B cell (primary cell): Measurements from ENCODE around the gene MRPL14. TPM values are rescaled to one million over a fixed set of nuclear protein-coding genes. Genes with fewer than 3 reads are reported as not detected.
"Not testable (repeated sequence)": the region's sequence is repeated elsewhere in the genome, so short reads cannot be mapped to it uniquely, and the experiment has no call there.

ENCODE experiments used
- ATAC-seq: fragments of 200-7000 bp; cut with Tn5 transposase; one replicate; pipeline ENCODE4 v1.10.0; 2021; ENCODE audit warnings: low read depth, mild to moderate bottlenecking, moderate number of reproducible peaks, moderate library complexity
- CTCF ChIA-PET: fragments of 350-600 bp; sonication (Branson Sonifier 250); formaldehyde crosslinking; loops from one replicate; lab custom pipeline; 2021; ENCODE audit warnings: antibody characterized with exemption, inconsistent platforms; lab: Charles Lee
- POLR2A ChIA-PET: fragments of 350-600 bp; sonication (Branson Sonifier 250); formaldehyde crosslinking; loops from one replicate; lab custom pipeline; 2021; ENCODE audit warnings: antibody characterized with exemption; lab: Charles Lee
- DNase-seq: peaks from one replicate; pipeline ENCODE4 v3.0.0; 2013
- H2AFZ ChIP-seq: 2 replicates; pipeline ENCODE4 v1.6.1; 2012; ENCODE audit warnings: mild to moderate bottlenecking, low read depth, low read length; ENCODE audit not compliant: insufficient read depth, poor library complexity, severe bottlenecking
- H3K27ac ChIP-seq, 2 donors: 1 replicate in 1 of 2; 2 replicates in 1 of 2; pipeline ENCODE4 v1.5.1; 2012 to 2013; ENCODE audit warnings: low read length in 2 of 2, mild to moderate bottlenecking in 2 of 2, moderate library complexity in 1 of 2
- H3K27me3 ChIP-seq, 4 experiments: fragments of 200-600 bp in 1 of 4; sonication (generic) in 1 of 4; replicated peaks in 1 of 4; 1 replicate in 2 of 4; 2 replicates in 2 of 4; pipeline versions ENCODE4 v1.6.1 to v1.7.0; 2013 to 2016; ENCODE audit warnings: low read length in 3 of 4, mild to moderate bottlenecking in 2 of 4, mixed read lengths in 1 of 4, moderate library complexity in 1 of 4; ENCODE audit not compliant: insufficient read depth in 4 of 4, control insufficient read depth in 3 of 4; ENCODE audit errors: control extremely low read depth in 1 of 4
- H3K36me3 ChIP-seq, 2 experiments: replicated peaks in 1 of 2; 1 replicate in 1 of 2; 2 replicates in 1 of 2; pipeline versions ENCODE4 v1.6.1 to v1.7.1; 2013; ENCODE audit warnings: low read length in 1 of 2; ENCODE audit not compliant: insufficient read depth in 2 of 2, control insufficient read depth in 1 of 2; ENCODE audit errors: control extremely low read depth in 1 of 2, extremely low read depth in 1 of 2
- H3K4me1 ChIP-seq, 2 donors: fragments of 200-600 bp in 1 of 2; sonication (generic) in 1 of 2; 1 replicate in 1 of 2; 2 replicates in 1 of 2; pipeline versions ENCODE4 v1.5.1 to v1.6.1; 2013 to 2017; ENCODE audit warnings: low read length in 2 of 2; ENCODE audit not compliant: control insufficient read depth in 2 of 2, insufficient read depth in 2 of 2
- H3K4me2 ChIP-seq: replicated peaks from 2 replicates; pipeline ENCODE3; 2012; ENCODE audit warnings: mild to moderate bottlenecking, low read depth, low read length; ENCODE audit not compliant: poor library complexity, severe bottlenecking
- H3K4me3 ChIP-seq, 5 experiments: fragments of 200-600 bp in 1 of 5; sonication (generic) in 1 of 5; 1 replicate in 3 of 5; 2 replicates in 2 of 5; pipeline versions ENCODE4 v1.5.1 to v1.7.0; 2011 to 2016; ENCODE audit warnings: low read length in 4 of 5, mild to moderate bottlenecking in 4 of 5, low read depth in 2 of 5, control low read depth in 1 of 5, moderate library complexity in 1 of 5; ENCODE audit not compliant: insufficient read depth in 1 of 5; ENCODE audit errors: control extremely low read depth in 1 of 5, extremely low read depth in 1 of 5
- H3K79me2 ChIP-seq: fragments of 200-600 bp; sonication (generic); one replicate; pipeline ENCODE4 v1.6.0; 2016; ENCODE audit warnings: low read length; ENCODE audit not compliant: control insufficient read depth, insufficient read depth
- H3K9ac ChIP-seq: fragments of 200-600 bp; sonication (generic); 2 replicates; pipeline ENCODE4 v1.6.1; 2017; ENCODE audit warnings: mild to moderate bottlenecking, low read length, moderate library complexity
- H3K9me3 ChIP-seq, 3 donors: one replicate each; pipeline versions ENCODE4 v1.6.1 to v1.7.1; 2013; ENCODE audit warnings: low read length in 2 of 3; ENCODE audit not compliant: control insufficient read depth in 2 of 3, insufficient read depth in 1 of 3; ENCODE audit errors: control extremely low read depth in 1 of 3
- H4K20me1 ChIP-seq: 2 replicates; pipeline ENCODE4 v1.6.0; 2012; ENCODE audit warnings: mild to moderate bottlenecking, low read length; ENCODE audit not compliant: insufficient read depth, control insufficient read depth, poor library complexity, severe bottlenecking
- H3K27ac Mint-ChIP-seq: one replicate; pipeline ENCODE4 v1.8.0; 2021; ENCODE audit warnings: mixed read lengths
- H3K27me3 Mint-ChIP-seq: one replicate; pipeline ENCODE4 v1.8.0; 2021; ENCODE audit warnings: mixed read lengths
- H3K4me1 Mint-ChIP-seq: one replicate; pipeline ENCODE4 v1.8.0; 2021; ENCODE audit warnings: mixed read lengths
- H3K4me3 Mint-ChIP-seq: one replicate; pipeline ENCODE4 v1.8.0; 2021; ENCODE audit warnings: mixed read lengths
- H3K9me3 Mint-ChIP-seq: one replicate; pipeline ENCODE4 v1.8.0; 2022; ENCODE audit warnings: mixed read lengths; ENCODE audit not compliant: insufficient read depth
- CTCF ChIP-seq: fragments of 200-600 bp; IDR thresholded peaks from one replicate; pipeline ENCODE4 v1.8.0; 2022; ENCODE audit warnings: antibody characterized with exemption, mild to moderate bottlenecking
- EZH2 ChIP-seq: IDR thresholded peaks from 2 replicates; pipeline ENCODE4 v1.6.1; 2012; ENCODE audit warnings: borderline replicate concordance, low read depth, mild to moderate bottlenecking, moderate library complexity, low read length; ENCODE audit not compliant: insufficient read depth, poor library complexity, severe bottlenecking
- WGBS: methylation state at CpG from one replicate; pipeline ENCODE4 v1.1.5; 2013; ENCODE audit warnings: missing lambda C conversion rate; ENCODE audit not compliant: insufficient coverage; 5-methylcytosine and 5-hydroxymethylcytosine counted together
- intact Hi-C: fragments of 100-400 bp; cut with micrococcal nuclease; formaldehyde crosslinking; loops from one replicate; pipeline ENCODE4 v1.10.0; 2022
- polyA plus RNA-seq: library from polyadenylated mRNA; depleted of rRNA; stranded (reverse); fragments of >200 nt; gene quantifications from 2 replicates; pipeline ENCODE4 v1.2.3, GENCODE V29; 2012
- total RNA-seq, 2 donors: library from RNA; stranded (reverse); fragments of 120-200 nt in 1 of 2; gene quantifications; 1 replicate in 1 of 2; 2 replicates in 1 of 2; pipeline versions ENCODE4 v1.2.3 to v1.2.4, GENCODE V29; 2013 to 2022

Gene MRPL14
- total and polyA plus RNA-seq, 2 donors (not counting 1 experiment from before 2014, with no cell fraction given), result 16.7 to 23.5 TPM

GRCh38 chr6:44093066-44093465 is 34.2 kb downstream of the MRPL14 start:
- Mint-ChIP-seq H3K9me3 (no peaks in the 10 kb centered on the region), H3K27me3 (no peaks in the 10 kb centered on the region), H3K27ac (no peak overlapping the region), H3K4me3 (no peak overlapping the region), H3K4me1 (no peaks in the 10 kb centered on the region)
- DNase-seq (no peak), ATAC-seq (no peak)
- H3K9ac ChIP-seq, result no peak overlapping the region
- no peaks in the 10 kb centered on the region for H3K79me2 ChIP-seq
- no peaks in the 10 kb centered on the region for H3K4me1 ChIP-seq
- CTCF ChIA-PET, result no interaction called here
- H3K4me3 ChIP-seq, result no peak overlapping the region
- peaks cover 6% of the 10 kb centered on the region for H4K20me1 ChIP-seq
- no peaks in the 10 kb centered on the region for H3K36me3 ChIP-seq
- WGBS, result 100% methylated on average over 3 of the region's 5 CpGs
- no peak overlapping the region for H3K4me2 ChIP-seq
- intact Hi-C loops, result no loop called here
- POLR2A ChIA-PET, result no interaction called here
- no peaks in the 10 kb centered on the region for H3K9me3 ChIP-seq
- H2AFZ ChIP-seq, result no peak overlapping the region
- no peaks in the 10 kb centered on the region for H3K27me3 ChIP-seq
- H3K27ac ChIP-seq, result no peak overlapping the region
- TF ChIP-seq EZH2, result no peak

GRCh38 chr6:44091981-44092884 is 35.0 kb downstream of the MRPL14 start:
- Mint-ChIP-seq H3K4me3 (no peak overlapping the region), H3K27ac (no peak overlapping the region), H3K4me1 (no peaks in the 10 kb centered on the region), H3K9me3 (no peaks in the 10 kb centered on the region), H3K27me3 (no peaks in the 10 kb centered on the region)
- Histone ChIP-seq H3K79me2 (no peaks in the 10 kb centered on the region), H3K36me3 (no peaks in the 10 kb centered on the region), H3K27ac (no peak overlapping the region), H3K9ac (no peak overlapping the region), H4K20me1 (peaks cover 6% of the 10 kb centered on the region), H3K4me3 (no peak overlapping the region), H3K9me3 (no peaks in the 10 kb centered on the region), H2AFZ (no peak overlapping the region), H3K4me1 (no peaks in the 10 kb centered on the region), H3K27me3 (no peaks in the 10 kb centered on the region), H3K4me2 (no peak overlapping the region)
- CTCF ChIA-PET, result interaction anchor here (1.0 to 3.5 kb wide), 3 partner anchors 13 to 246 kb away, joined by 3 to 13 read pairs (median 4); no protein-coding TSS in a partner anchor
- ATAC-seq, result no peak
- POLR2A ChIA-PET, result interaction anchor here (0.7 kb wide), 1 partner anchor 215 kb away, joined by 4 read pairs; no protein-coding TSS in a partner anchor
- intact Hi-C loops, result no loop called here
- 100% methylated on average over 3 of the region's 7 CpGs for WGBS
- no peak for TF ChIP-seq EZH2
- TF ChIP-seq CTCF, result no peak
- no peak for DNase-seq

GRCh38 chr6:44091356-44091755 is 35.9 kb downstream of the MRPL14 start:
- ATAC-seq, H3K36me3 ChIP-seq, H3K4me1 Mint-ChIP-seq, H3K4me2 ChIP-seq, H3K27me3 ChIP-seq, H3K79me2 ChIP-seq, H2AFZ ChIP-seq, H3K27ac ChIP-seq, H3K4me1 ChIP-seq, H3K9ac ChIP-seq, H3K4me3 ChIP-seq, H4K20me1 ChIP-seq, H3K4me3 Mint-ChIP-seq, intact Hi-C loops, H3K27me3 Mint-ChIP-seq, DNase-seq, H3K9me3 Mint-ChIP-seq, H3K27ac Mint-ChIP-seq, H3K9me3 ChIP-seq: not testable (repeated sequence)
- ChIA-PET CTCF (interaction anchor here (3.5 kb wide), 1 partner anchor 12 kb away, joined by 13 read pairs; no protein-coding TSS in a partner anchor), POLR2A (interaction anchor here (0.7 kb wide), 1 partner anchor 216 kb away, joined by 4 read pairs; no protein-coding TSS in a partner anchor)
- WGBS, result no CpG with 5 or more reads among the region's 3 CpGs
